Activated naive CD8-positive, alpha-beta T cell treated with anti-CD3 and anti-CD28 coated beads, Interleukin-2, amount 10 ng/mL, durations not matched to agents 7 days and 5 days (primary cell): ENCODE measurements around the gene RBM33. TPM values are rescaled to one million over a fixed set of nuclear protein-coding genes. Genes with fewer than 3 reads are reported as not detected.
A peak's percentile ranks its signal among the peaks of the same experiment; 100 is the strongest.

Experiments used
- ATAC-seq: fragments of 150-1000 bp; cut with Tn5 transposase; one replicate; pipeline ENCODE4 v1.10.0; 2021; ENCODE audit warnings: low read depth, moderate library complexity
- POLR2A ChIA-PET: fragments of 350-600 bp; sonication (Branson Sonifier 250); formaldehyde crosslinking; loops from one replicate; lab custom pipeline; 2021; ENCODE audit warnings: antibody characterized with exemption; lab: Charles Lee
- DNase-seq: peaks from one replicate; pipeline ENCODE4 v3.0.0; 2021
- H3K27ac Mint-ChIP-seq: one replicate; pipeline ENCODE4 v1.8.0; 2022; ENCODE audit warnings: mild to moderate bottlenecking, mixed read lengths
- H3K27me3 Mint-ChIP-seq: one replicate; pipeline ENCODE4 v1.8.0; 2022; ENCODE audit warnings: mild to moderate bottlenecking, moderate library complexity, mixed read lengths
- H3K36me3 Mint-ChIP-seq: one replicate; pipeline ENCODE4 v1.8.0; 2021; ENCODE audit warnings: mild to moderate bottlenecking, mixed read lengths
- H3K4me1 Mint-ChIP-seq: one replicate; pipeline ENCODE4 v1.8.0; 2021; ENCODE audit warnings: mixed read lengths
- H3K4me3 Mint-ChIP-seq: one replicate; pipeline ENCODE4 v1.8.0; 2022; ENCODE audit warnings: mild to moderate bottlenecking, moderate library complexity, mixed read lengths
- H3K9me3 Mint-ChIP-seq: one replicate; pipeline ENCODE4 v1.8.0; 2021; ENCODE audit warnings: mixed read lengths
- total RNA-seq, 2 experiments: library from RNA; stranded (reverse); gene quantifications; one replicate each; pipeline ENCODE4 v1.2.3, GENCODE V29; 2021

The RBM33 gene
- total RNA-seq, 2 experiments from 2014 or later = 119 to 122 TPM

DNA sequence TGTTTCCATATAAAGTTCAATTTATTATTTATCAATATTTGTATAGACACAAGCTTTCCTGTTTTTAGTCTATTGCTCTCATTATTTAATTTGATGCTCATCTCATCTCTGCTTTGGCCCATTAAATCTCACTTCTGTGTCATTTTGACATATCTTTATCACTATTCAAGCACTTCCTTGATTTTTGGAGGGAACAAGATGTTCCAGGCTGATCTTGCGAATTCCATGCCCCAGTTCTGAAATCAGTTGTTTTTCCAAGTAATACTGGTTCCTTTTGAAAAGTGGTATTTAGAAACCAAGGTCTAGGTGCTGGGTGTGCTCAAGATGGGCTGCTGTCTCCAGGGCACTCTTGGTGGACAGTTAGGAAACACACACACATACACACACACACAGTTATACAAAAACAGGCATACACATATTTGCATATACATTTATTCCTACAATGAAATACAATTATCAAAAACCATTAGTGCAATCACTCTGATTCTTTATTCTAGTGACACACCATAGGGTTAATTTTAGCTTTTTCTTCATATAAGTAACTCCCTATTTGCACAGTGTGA lies 4.4 kb upstream of the RBM33 start:
- Mint-ChIP-seq H3K4me3 (no peak overlapping the region), H3K27me3 (peaks cover 17% of the 10 kb centered on the region), H3K36me3 (peaks cover 38% of the 10 kb centered on the region), H3K27ac (no peak overlapping the region), H3K4me1 (peaks cover 6% of the 10 kb centered on the region), H3K9me3 (peaks cover 13% of the 10 kb centered on the region)
- ATAC-seq (no peak), DNase-seq (no peak)
- POLR2A ChIA-PET = no interaction called here

DNA sequence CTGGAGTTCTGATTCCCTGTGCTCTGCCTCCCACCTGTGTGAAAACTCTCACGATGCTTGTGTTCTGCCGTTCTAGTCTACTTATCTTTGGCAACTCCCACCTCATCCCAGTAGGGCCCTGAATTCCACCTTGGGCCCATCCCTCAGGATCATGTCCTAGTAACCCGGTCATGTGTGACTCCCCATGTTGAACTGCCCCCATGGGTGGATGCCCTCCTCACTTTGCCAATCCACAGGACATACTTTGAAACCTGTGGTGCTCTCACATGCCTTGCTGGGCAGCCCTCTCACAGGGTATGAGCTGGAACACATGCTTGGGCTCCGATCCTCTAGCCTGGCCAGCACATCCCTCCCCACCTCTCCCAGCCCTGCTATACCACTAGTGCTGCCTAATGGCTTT lies 3.8 kb upstream of the RBM33 start:
- ATAC-seq = no peak
- peaks cover 13% of the 10 kb centered on the region for H3K9me3 Mint-ChIP-seq
- POLR2A ChIA-PET = no interaction called here

DNA sequence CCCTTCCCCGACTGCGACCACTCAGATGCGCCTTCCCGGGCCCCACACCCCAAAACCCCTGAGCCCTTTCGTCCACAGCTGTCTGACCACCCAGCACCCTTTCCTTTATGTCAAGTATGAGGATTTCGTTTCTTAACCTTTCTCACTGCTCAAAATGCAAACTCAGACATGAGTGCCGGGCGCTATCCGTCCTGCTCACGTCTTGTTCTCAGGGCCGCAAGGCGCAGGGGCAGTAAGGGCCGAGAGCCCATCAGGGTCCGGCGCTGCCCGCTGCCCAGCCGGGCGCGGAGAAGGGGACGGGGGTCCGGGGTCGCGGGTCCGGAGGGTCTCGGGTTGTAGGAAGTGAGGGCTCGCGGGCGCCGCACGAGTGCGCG lies 670 bp upstream of the RBM33 start:
- POLR2A ChIA-PET = interaction anchor here (0.6 to 1.5 kb wide), 20 partner anchors 8 to 1693 kb away, joined by 3 to 8 read pairs (median 3); partner anchors contain the start of genes DNAJB6, LMBR1 and PAXIP1

More for the DNA sequence above, 3.8 kb upstream of the RBM33 start:
- DNase-seq = no peak
- Mint-ChIP-seq H3K27me3 (peaks cover 17% of the 10 kb centered on the region), H3K4me1 (peaks cover 9% of the 10 kb centered on the region), H3K4me3 (no peak overlapping the region), H3K36me3 (peaks cover 40% of the 10 kb centered on the region), H3K27ac (no peak overlapping the region)

DNA sequence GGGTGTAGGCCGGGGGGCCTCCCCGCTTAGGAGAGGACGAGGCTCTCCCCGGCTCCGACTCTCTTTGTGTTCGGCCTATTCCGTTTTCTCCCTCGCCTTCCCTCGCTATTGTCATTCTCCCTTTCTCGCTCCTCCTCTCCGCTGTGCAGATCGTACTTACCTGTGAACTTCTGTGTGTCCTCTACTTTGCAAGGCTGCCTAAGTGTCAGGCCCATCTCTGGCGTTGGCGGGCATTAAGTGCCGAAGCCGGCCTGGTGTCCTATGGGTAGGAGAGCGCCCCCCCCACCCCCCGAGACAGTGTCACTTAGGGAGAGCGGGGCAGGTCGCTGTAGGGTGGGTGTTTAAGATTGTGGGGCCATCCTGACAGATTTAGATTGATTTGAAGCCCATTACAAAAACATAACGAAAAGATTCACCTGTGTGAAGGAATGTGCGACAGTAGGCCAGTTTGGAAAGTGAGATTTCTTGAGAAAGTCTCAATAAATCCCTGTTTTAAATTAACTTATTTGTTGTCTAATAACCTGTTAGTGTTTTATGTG lies 579 bp downstream of the RBM33 start:
- Mint-ChIP-seq H3K27ac (peak overlapping the region; percentile 100), H3K4me1 (peaks cover 36% of the 10 kb centered on the region), H3K36me3 (peaks cover 62% of the 10 kb centered on the region), H3K27me3 (no peaks in the 10 kb centered on the region), H3K9me3 (peaks cover 9% of the 10 kb centered on the region), H3K4me3 (peak overlapping the region; percentile 97)
- peak; percentile 44 for ATAC-seq
- POLR2A ChIA-PET = interaction anchor here (0.6 to 1.3 kb wide), 6 partner anchors 20 to 1248 kb away, joined by 3 to 5 read pairs (median 4); partner anchors contain the start of gene LMBR1
- no peak for DNase-seq

More for the DNA sequence above, 670 bp upstream of the RBM33 start:
- ATAC-seq (no peak), DNase-seq (no peak)
- peak overlapping the region; percentile 97 for H3K4me3 Mint-ChIP-seq
- H3K36me3 Mint-ChIP-seq = peaks cover 55% of the 10 kb centered on the region
- peaks cover 4% of the 10 kb centered on the region for H3K9me3 Mint-ChIP-seq
- H3K27me3 Mint-ChIP-seq = no peaks in the 10 kb centered on the region
- H3K4me1 Mint-ChIP-seq = peaks cover 29% of the 10 kb centered on the region
- peak overlapping the region; percentile 99 for H3K27ac Mint-ChIP-seq

DNA sequence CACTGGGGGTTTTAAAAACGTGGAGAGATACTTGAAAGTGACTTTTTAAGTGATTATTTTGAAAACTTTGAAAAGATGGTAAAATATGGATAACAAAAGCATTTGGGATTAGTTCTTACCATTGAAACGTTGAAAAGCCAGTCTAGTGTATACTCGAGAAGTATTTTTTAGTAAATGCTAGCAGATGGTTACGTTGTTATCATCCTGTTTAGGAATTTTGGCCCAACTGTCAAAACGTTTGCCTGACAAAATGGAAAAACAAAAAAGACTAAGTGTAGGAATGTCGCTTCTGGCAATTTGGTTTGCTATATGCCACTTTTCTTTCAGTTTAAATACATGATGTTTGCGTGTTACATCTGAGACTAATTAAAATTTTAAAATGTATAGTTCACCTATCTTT lies 1.2 kb downstream of the RBM33 start:
- Mint-ChIP-seq H3K4me1 (peaks cover 37% of the 10 kb centered on the region), H3K27ac (peak overlapping the region; percentile 100), H3K36me3 (peaks cover 61% of the 10 kb centered on the region), H3K27me3 (no peaks in the 10 kb centered on the region), H3K4me3 (peak overlapping the region; percentile 97), H3K9me3 (peaks cover 9% of the 10 kb centered on the region)
- POLR2A ChIA-PET = interaction anchor here (0.6 kb wide), 1 partner anchor 347 kb away, joined by 4 read pairs; no protein-coding TSS in a partner anchor
- ATAC-seq = no peak
- no peak for DNase-seq

DNA sequence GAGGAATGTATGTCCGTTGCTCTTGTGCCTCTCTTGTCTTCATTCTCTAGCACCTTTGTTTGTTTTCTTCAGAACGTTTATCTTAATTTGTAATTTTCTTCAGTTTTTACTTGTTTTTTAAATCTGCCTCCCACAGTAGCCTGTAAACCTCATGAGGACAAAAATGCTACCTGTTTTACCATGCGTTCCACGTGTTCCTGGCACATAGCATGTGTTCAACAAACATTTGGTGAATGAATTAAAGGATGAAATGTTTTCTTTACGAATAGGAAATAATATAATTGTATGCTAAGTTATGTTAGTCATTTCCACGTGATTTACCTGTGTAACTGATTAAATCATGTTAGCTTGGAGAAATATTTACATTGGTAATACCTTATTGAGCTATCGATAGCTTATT lies 2.2 kb downstream of the RBM33 start:
- H3K9me3 Mint-ChIP-seq = peaks cover 9% of the 10 kb centered on the region
- no peak for DNase-seq
- H3K27me3 Mint-ChIP-seq = no peaks in the 10 kb centered on the region
- peaks cover 41% of the 10 kb centered on the region for H3K4me1 Mint-ChIP-seq
- peak overlapping the region; percentile 58 for H3K27ac Mint-ChIP-seq
- H3K4me3 Mint-ChIP-seq = peak overlapping the region; percentile 97
- ATAC-seq = no peak
- H3K36me3 Mint-ChIP-seq = peaks cover 58% of the 10 kb centered on the region
- POLR2A ChIA-PET = no interaction called here

DNA sequence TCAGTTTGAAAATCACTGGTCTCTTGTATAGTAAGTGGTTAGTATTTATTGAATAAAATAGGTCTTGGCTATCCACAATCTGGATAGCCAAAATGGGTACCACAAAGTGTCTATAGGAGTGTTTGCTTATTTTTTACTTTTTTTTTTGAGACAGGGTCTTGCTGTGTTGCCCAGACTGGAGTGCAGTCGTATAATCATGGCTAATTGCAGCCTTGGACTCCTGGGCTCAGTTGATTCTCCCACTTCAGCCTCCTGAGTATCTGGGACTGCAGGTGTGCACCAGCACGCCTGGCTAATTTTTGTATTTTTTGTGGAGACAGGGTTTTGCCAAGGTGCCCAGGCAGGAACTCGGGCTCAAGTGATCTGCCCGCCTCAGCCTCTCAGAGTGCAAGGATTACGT lies 2.8 kb downstream of the RBM33 start:
- H3K27ac Mint-ChIP-seq = no peak overlapping the region
- POLR2A ChIA-PET = no interaction called here
- peaks cover 9% of the 10 kb centered on the region for H3K9me3 Mint-ChIP-seq
- no peak overlapping the region for H3K4me3 Mint-ChIP-seq
- no peaks in the 10 kb centered on the region for H3K27me3 Mint-ChIP-seq
- H3K4me1 Mint-ChIP-seq = peaks cover 40% of the 10 kb centered on the region
- ATAC-seq (no peak), DNase-seq (no peak)
- peaks cover 53% of the 10 kb centered on the region for H3K36me3 Mint-ChIP-seq

DNA sequence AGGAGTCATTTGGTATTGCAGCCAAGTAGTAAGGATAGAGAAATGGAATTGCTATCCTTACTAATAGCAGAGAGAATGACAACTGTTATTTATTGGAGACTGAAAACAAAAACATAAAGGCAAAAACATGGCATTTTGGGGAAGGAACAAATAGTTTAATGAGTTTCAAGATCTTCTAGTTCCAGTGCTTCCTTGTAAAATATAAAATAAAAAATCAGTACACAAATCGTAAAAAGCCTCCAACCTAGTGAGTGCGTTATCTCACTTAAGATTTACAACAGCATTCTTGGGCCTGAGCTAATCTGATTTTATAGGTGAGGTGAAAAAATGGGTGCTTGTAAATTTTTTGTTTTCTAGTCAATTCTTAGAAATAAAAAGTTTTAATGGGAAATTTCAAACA lies 3.3 kb downstream of the RBM33 start:
- peaks cover 9% of the 10 kb centered on the region for H3K9me3 Mint-ChIP-seq
- no peaks in the 10 kb centered on the region for H3K27me3 Mint-ChIP-seq
- H3K27ac Mint-ChIP-seq = no peak overlapping the region
- H3K36me3 Mint-ChIP-seq = peaks cover 53% of the 10 kb centered on the region
- ATAC-seq = no peak
- H3K4me1 Mint-ChIP-seq = peaks cover 40% of the 10 kb centered on the region
- no peak for DNase-seq
- POLR2A ChIA-PET = no interaction called here
- no peak overlapping the region for H3K4me3 Mint-ChIP-seq

DNA sequence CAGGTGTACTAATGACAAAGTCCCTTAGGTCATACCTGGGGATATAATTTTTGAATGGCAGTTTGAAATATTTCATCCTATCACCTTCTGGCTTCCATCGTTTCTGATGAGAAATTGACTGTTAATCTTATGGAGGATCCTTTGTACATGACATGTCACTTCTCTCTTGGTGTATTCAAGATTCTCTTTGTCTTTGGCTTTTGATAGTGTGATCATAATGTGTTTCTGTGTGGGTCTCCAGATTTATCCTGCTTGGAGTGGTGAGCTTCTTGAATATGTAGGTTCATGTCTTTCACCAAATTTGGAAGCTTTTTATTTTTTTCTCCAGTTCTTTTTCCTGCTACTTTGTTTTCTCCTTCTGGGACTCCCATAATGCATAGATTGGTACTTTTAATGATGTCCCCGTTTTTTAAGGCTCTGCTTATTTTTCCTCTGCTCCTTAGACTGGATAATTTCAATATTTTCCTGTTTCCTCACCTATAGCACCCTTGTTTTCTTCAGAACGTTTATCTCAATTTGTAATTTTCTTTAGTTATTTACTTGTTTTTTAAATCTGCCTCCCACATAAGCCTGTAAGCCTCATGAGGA lies 4.4 kb downstream of the RBM33 start:
- Mint-ChIP-seq H3K36me3 (peaks cover 48% of the 10 kb centered on the region), H3K4me3 (peak overlapping the region; percentile 15), H3K27ac (no peak overlapping the region), H3K27me3 (no peaks in the 10 kb centered on the region), H3K4me1 (peaks cover 38% of the 10 kb centered on the region), H3K9me3 (peaks cover 9% of the 10 kb centered on the region)
- POLR2A ChIA-PET = no interaction called here
- DNase-seq = no peak
- no peak for ATAC-seq

DNA sequence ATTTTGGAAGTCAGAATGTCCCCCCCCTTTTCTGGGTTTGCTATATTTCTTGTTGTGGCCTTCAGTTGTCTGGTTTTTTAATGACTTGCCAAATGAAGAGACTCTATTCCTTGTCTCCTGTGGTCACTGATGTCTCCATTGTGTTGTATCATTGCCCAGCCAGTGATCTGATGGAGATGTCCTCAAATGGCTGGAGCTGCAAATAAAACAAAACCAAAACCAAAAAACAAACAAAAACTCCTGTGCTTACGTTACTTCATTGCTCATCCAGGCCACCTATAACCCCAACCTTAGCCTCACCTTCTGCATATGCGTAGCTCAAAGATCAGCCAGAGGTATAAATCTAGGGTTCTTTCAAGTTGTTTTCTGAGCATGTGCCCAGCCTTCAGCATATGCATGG lies 5.1 kb downstream of the RBM33 start:
- peaks cover 43% of the 10 kb centered on the region for H3K4me1 Mint-ChIP-seq
- H3K9me3 Mint-ChIP-seq = peaks cover 9% of the 10 kb centered on the region
- ATAC-seq = no peak
- H3K4me3 Mint-ChIP-seq = no peak overlapping the region
- H3K27me3 Mint-ChIP-seq = no peaks in the 10 kb centered on the region
- no peak overlapping the region for H3K27ac Mint-ChIP-seq
- POLR2A ChIA-PET = no interaction called here
- DNase-seq = no peak
- peaks cover 49% of the 10 kb centered on the region for H3K36me3 Mint-ChIP-seq

DNA sequence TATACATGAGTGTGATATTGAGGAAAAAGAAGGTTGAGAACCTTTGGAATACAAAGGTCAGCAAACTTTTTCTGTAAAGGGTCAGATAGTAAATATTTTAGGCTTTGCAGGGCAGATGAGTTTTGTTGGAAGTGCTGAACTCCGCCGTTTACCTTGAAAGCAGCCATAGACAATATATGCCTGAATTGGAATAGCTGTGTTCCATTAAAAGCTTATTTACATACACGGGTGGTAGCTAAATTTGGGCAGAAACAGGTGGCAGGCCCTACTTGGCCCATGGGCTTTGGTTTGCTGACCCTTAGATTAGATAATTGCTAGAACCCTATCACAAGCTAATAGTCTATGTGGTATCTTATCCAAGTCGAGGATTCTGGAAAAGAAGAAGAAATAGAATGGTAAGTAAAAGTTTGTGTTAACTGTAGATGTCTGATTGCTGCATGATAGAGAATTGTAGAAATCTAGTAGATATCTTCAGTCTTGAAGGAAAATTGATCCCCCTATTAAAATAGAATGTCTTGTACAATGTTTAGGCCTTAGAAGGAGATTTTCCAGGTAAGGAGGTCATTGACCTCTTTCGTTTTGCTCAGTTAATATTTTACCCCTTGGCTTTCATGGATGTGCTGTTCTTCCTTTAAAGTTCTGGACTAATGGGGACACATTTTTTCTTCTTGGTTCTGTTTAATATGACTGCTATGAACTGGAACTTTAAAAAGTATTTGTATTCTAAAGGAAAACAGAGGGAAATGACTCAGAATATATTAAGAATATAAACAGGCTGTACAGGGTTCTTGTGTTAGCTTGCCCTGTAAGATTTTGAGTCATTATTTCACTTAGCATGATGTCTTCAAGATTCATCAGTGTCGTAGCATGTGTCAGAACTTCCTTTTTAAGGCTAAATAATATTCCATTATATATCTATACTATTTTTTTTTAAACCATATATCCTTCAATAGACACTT lies 8.0 kb downstream of the RBM33 start:
- H3K4me3 Mint-ChIP-seq = no peak overlapping the region
- ATAC-seq = no peak
- H3K27me3 Mint-ChIP-seq = no peaks in the 10 kb centered on the region
- DNase-seq = no peak
- H3K9me3 Mint-ChIP-seq = peaks cover 9% of the 10 kb centered on the region
- H3K36me3 Mint-ChIP-seq = peaks cover 40% of the 10 kb centered on the region
- H3K4me1 Mint-ChIP-seq = peaks cover 38% of the 10 kb centered on the region
- POLR2A ChIA-PET = interaction anchor here (0.6 kb wide), 1 partner anchor 8 kb away, joined by 8 read pairs; no protein-coding TSS in a partner anchor
- no peak overlapping the region for H3K27ac Mint-ChIP-seq

DNA sequence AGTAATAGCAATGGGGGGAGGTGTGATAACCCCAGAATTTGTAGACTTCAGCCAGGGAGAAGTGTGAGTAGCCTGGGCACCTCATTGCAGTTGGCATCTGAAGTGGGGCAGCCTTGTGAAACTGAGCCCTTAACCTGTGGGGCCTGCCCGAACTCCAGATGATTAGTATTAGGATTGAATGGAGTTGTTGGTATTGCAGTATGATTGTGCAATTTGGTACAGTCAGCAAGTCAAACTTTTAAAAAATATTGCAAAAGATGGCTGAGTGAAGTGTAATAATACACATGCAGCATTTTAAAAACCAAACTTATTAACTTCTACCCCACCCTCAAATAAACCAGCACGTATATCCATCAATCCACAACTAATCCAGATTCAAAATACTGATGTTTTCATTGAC lies 9.3 kb downstream of the RBM33 start:
- Mint-ChIP-seq H3K27me3 (no peaks in the 10 kb centered on the region), H3K4me3 (no peak overlapping the region), H3K27ac (no peak overlapping the region), H3K36me3 (peaks cover 27% of the 10 kb centered on the region), H3K4me1 (peaks cover 36% of the 10 kb centered on the region), H3K9me3 (peaks cover 6% of the 10 kb centered on the region)
- DNase-seq (no peak), ATAC-seq (no peak)
- POLR2A ChIA-PET = no interaction called here

DNA sequence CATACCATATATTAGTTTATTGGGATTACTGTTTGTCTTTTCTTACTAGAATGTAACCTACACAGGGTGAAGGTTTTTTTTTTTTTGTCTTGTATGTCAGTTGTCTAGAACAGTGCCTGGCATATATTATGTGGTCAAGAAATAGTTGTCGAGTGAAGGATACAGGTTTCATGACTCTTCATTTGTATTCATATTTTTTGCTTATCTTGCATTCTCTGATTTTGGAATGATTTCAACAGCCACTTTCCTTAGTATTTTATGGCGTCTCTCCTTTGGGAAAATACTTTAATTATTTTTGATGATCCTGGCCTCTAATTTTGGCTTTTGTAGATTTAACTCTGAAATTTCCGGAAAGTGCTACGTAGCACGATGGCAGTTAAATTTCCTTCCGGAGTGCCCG lies 12.4 kb downstream of the RBM33 start:
- Mint-ChIP-seq H3K27ac (no peak overlapping the region), H3K4me3 (no peak overlapping the region), H3K36me3 (peaks cover 19% of the 10 kb centered on the region)

More for the DNA sequence above, 12.4 kb downstream of the RBM33 start:
- DNase-seq (no peak), ATAC-seq (no peak)
- peaks cover 34% of the 10 kb centered on the region for H3K4me1 Mint-ChIP-seq
- H3K9me3 Mint-ChIP-seq = peaks cover 4% of the 10 kb centered on the region
- no peaks in the 10 kb centered on the region for H3K27me3 Mint-ChIP-seq
- POLR2A ChIA-PET = interaction anchor here (1.6 kb wide), 1 partner anchor 13 kb away, joined by 8 read pairs; the partner anchor contains the start of gene RBM33
